Prostate gland (tissue), 2 donors: Measurements from ENCODE around the gene EHBP1.

Experiments used
- POLR2AphosphoS5 ChIP-seq: sonication (generic); formaldehyde crosslinking; IDR thresholded peaks from one replicate; pipeline ENCODE4 v1.6.1; 2017; ENCODE audit warnings: antibody characterized with exemption
- TF ChIP-seq, protein P1 (sequence below), 4 experiments: fragments of 200-600 bp in 2 of 4; fragments of 450-650 bp in 2 of 4; sonication (generic) in 2 of 4; IDR thresholded peaks; 1 replicate in 3 of 4; 2 replicates in 1 of 4; pipeline ENCODE4 v1.5.1; 2016 to 2019; ENCODE audit warnings: antibody characterized with exemption in 4 of 4, mild to moderate bottlenecking in 2 of 4, moderate library complexity in 2 of 4

DNA sequence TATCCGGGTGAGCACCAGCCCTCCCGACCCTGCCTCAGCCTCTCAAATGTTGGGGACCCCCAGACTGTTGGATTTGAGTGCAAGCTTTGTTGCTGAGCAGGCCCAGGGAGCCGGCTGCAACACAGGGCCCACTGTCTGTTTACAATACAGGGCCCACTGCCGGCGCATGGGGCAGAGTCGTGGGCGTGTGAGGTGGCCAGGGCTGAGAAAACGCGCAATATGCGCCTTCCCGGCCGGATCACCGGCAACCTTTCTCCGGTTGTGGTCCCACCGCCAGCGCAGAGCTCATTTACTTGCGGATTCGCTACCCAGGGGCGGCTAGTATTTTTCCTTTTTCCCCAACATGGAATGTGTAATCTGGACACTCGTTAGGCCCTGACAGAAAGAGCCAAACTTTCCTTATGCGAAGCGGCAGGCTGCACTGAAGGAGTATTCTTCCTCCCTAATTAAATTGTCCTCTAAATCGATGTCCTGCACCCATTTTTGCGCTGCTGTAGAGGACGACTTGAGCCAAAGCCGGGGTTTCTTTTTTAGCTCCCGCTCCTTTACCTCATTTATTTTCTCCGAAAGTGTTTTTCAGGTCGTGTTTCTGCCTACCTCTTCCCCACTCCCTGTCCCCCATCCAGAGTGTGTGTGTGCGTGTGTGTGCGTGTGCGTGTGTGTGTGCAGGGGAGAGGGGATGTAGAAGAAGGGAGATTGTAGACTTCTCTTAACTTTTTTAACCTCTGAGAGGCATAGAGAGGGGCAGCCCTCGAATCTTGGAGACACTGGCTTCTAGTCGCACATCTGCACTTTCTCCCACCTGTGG is 347.8 kb downstream of the EHBP1 start:
- TF ChIP-seq, protein P1, sequence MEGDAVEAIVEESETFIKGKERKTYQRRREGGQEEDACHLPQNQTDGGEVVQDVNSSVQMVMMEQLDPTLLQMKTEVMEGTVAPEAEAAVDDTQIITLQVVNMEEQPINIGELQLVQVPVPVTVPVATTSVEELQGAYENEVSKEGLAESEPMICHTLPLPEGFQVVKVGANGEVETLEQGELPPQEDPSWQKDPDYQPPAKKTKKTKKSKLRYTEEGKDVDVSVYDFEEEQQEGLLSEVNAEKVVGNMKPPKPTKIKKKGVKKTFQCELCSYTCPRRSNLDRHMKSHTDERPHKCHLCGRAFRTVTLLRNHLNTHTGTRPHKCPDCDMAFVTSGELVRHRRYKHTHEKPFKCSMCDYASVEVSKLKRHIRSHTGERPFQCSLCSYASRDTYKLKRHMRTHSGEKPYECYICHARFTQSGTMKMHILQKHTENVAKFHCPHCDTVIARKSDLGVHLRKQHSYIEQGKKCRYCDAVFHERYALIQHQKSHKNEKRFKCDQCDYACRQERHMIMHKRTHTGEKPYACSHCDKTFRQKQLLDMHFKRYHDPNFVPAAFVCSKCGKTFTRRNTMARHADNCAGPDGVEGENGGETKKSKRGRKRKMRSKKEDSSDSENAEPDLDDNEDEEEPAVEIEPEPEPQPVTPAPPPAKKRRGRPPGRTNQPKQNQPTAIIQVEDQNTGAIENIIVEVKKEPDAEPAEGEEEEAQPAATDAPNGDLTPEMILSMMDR (IDR thresholded peaks at IDR 0.05) = no peak
- no peak for TF ChIP-seq POLR2AphosphoS5
